ENCODE measurements around the gene ALKAL2.

Gene ALKAL2

DNA sequence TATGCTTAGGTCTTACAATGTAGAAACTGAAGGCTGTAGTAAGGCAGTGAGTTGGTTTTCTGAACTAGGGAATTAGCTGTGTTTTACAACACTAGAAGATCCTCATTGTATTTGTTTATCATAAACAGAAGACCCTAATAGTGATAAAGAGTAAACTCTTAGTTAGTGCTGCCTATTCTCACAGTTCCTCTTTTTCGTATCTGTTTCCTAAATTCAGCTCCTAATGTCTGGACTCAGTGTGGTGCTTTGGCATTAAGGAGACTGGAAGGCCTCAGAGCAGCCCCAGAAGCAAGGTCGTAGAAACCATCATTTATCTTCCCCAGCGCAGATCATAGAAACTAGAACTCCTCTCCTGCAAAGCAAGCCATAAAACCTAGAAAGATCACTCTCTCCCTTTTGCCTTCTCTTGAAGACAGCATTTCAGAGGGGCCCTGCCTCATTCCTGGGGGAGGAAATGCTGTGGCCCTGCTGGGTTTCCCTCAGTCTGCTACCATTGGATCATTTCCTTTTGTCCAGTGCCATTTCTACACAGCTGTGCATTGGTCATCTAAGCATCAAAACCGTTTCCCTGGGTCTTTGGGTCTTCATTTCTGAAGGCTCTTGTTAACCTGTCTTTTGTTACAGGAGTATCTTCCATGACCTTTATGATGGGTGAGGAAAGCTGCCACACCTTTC lies 18.4 kb downstream of the ALKAL2 start:
- no peak for DNase-seq

- DNase-seq: no peak
Measured at GRCh38 chr2:268323-268722, 19.6 kb downstream of the ALKAL2 start.

- peak; percentile 81 for DNase-seq
Measured at GRCh38 chr2:264493-265468, 23.1 kb downstream of the ALKAL2 start, which contains the start of gene ACP1. Gene ACP1, plus strand, starts transcription at chr2:264947. Its CDS starts 18 bp downstream, at chr2:264965.

DNA sequence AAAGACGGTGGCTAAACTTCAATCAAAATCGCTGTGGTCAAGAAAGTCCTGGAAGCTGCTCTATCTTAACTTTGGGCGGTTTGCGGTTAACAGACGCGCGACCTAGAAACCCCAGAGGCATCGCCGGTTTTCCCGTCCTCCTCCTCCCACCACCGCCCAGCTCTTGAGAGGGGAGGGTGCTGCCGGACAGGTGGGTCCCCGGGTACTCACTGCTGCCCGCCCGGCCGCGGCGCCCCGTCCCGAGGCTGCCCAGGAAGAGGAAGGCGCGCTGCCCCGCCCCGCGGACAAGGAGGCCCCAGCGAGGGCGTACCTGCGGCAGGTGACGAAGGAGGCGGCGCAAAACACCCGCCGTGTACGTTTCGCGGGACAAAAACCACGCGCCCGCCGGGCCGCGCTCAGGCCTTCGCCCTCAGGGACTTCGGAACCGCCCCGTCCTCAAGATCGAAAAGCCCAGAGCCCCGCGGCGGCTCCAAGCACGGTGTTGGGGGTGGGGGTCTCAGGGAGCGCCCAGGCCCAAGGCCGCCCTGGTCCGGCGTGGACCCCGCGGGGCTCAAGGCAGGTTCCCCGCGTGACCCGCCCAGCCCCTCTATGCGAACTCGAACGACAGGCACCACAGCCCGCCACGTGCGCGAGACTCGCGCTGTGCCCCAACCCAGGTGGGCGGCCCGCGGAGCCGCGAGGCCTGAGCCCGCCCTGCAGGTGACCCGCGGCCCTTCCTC lies 24.0 kb downstream of the ALKAL2 start, which contains the start of gene SH3YL1:
SH3YL1 (minus strand) TSS at position 259 of the 719 bp plus-strand sequence; CDS start at position 211, 48 bp downstream.
- no peak for DNase-seq

DNA sequence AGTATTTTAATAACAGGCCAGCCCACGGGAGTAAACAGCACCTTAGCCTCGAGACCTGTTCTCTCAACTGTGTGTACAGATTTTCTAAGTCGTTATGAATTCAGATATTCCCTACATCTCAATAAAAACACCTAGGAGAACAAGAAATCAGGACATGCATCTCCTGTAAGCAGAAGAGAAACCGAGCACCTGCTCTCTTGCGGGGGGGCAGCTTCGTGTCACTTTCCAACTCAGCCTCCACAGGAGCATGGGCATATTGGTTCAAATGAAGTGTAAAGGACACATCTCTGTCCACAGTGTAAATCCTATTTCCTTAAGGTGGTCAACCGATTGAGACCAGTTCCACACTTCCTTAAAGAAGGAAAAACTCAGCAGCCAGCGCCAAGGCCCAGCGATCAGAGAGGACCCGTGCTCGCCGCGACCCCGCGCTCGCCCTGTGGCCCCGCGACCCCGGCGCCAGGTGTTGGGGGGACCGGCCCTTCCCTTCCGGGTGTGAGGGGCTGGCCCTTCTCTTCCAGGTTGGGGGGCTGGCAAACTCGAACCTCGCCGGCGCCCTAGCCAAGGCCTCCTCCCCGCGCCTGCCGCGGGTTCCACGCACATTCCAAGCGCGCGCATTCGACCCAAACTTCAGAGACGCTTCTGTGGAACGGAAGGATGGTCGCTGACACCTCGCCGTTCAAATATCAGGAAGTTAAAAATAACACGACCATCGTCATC lies 24.7 kb downstream of the ALKAL2 start:
- DNase-seq: no peak

DNA sequence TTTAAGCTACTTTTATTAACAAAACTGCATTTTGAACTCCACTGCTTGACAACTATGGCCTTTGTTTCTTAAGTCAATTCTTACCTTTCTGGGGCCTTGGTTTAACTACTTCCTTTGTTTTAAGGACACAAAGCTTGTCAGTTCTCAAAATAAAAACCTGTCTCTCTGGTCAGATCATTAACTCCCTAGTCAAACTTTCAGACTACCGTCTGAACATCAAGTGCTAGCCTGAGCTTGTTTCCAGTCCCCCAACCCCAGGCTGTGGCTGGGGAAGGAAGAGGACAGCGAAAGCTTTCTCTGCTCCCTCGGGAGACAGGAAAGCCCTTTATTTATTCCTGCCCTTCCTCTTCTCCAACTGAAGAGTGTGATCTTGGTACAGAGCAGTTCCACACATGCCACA lies 25.8 kb downstream of the ALKAL2 start:
- no peak for DNase-seq

GRCh38 chr2:260507-261161 lies 27.3 kb downstream of the ALKAL2 start:
- no peak for DNase-seq

DNA sequence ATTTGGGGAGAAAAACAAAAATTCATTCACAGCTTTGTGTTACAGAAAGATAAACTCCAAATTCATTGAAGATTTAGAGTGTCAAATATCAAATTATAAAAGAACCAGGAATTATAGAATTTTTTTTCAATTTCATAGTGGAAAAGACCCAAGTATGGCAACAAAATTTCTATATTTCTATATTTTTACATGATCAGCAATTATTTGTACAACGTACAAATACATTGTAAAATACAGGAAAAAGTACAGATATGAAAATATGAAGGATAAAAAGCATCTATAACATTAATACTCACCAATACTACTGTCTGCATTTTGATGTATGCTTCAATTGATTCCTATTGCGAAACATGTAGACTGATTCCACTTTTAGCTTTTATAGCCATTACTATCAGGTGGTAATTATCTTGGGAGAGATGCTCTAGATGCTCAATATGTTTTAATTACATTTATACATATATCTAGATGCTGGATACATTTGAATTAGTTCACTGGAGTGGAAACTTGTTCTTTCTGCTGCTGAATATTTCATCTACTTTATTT lies 28.0 kb downstream of the ALKAL2 start:
- no peak for DNase-seq

DNA sequence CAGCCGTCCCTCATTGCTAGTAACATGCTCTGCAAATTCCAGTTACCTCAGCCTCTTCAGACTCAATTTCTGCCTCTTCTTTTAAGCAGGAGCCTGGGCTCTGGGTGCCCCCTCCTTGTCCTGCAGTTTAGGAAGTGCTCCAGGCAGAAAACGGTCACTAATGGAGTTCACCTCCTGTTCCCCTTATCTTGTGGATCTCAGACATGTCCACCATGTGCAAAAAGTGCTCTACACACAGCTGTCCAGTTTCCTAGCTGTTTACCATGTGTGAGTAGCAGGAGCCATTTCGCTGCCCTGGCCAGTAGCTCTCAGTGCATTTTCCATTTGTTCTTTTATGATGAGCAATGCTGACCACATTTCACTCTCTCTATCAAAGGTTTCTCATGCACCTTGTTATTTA lies 29.0 kb downstream of the ALKAL2 start:
- no peak for DNase-seq

- no peak for DNase-seq
Measured at GRCh38 chr2:257842-258241, 30.0 kb downstream of the ALKAL2 start.

DNA sequence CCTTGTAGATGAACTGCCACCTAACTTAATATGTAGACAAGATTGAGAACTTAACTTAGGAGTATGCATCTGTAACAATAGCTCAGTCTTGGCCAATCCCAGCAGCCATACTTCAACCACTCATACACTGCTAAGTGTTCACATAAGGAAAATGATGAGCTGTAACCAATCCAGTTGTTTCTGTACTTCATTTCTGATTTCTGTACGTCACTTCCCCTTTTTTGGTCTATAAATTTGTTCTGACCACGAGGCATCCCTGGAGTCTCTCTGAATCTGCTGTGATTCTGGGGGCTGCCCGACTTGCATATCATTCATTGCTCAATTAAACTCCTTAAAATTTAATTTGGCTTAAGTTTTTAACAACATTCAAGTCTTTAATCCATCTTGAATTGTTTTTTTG lies 30.5 kb downstream of the ALKAL2 start:
- DNase-seq: no peak

GRCh38 chr2:256094-256493 lies 31.8 kb downstream of the ALKAL2 start:
- DNase-seq: no peak

- DNase-seq: no peak
Measured at GRCh38 chr2:255195-255594, 32.7 kb downstream of the ALKAL2 start.

DNA sequence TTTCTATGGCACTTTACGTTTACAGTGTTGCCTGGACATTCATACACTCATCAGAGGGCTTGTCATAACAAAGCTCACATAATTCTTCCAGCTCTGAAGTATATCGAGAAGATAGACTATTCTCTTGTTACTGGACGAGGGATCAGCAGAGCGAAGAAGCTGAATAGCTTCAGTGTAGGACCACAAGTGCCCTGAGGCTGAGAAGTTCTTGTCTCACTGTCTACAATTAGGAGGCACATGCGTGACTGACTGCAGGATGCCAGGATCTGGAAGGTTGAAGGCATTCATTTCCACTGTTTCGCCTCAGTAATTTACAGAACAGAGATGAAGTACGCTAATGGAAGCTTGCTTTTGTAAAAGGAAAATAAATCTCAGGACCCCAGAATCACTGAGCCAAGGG lies 33.6 kb downstream of the ALKAL2 start:
- DNase-seq: no peak

DNA sequence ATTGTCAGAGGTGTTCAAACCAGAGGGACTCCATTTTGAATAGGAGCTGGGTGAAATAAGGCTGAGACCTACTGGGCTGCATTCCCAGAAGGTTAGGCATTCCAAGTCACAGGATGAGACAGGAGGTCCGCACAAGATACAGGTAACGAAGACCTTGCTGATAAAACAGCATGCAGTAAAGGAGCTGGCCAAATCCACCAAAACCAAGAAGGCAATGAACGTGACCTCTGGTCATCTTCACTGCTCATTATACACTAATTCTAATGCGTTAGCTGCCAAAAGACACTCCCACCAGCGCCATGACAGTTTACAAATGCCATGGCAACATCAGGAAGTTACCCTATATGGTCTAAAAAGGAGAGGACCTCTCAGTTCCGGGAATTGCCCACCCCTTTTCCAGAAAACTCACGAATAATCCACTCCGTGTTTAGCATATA lies 34.7 kb downstream of the ALKAL2 start:
- no peak for DNase-seq

DNA sequence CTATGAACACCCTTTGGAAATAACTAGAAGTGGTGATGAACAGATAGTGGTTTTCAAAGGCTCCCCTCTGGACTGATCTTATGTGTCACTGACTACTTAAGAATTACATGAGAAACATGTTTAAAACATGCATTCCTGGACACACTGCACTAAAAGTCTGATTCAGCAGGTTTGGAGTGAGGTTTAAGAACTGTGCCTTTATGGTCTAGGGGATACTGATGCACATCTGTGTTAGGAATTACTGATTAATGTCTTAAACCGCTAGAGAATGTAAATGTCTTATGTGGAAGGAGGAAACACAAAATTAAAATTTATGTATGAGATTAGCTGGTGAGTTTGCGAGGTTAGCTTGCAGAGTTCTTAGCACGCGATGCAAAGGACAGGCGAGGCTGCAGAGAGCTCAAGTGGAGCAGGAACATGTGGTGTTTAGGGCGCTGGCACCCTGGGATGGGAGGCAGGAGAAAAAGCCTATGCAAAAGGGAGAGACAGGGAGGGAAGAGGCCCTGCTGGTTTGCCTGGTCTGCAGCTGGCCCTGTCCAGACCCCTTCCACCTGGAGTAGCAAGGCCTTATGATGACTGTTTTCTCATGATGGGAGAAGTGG lies 35.8 kb downstream of the ALKAL2 start:
- no peak for DNase-seq

DNA sequence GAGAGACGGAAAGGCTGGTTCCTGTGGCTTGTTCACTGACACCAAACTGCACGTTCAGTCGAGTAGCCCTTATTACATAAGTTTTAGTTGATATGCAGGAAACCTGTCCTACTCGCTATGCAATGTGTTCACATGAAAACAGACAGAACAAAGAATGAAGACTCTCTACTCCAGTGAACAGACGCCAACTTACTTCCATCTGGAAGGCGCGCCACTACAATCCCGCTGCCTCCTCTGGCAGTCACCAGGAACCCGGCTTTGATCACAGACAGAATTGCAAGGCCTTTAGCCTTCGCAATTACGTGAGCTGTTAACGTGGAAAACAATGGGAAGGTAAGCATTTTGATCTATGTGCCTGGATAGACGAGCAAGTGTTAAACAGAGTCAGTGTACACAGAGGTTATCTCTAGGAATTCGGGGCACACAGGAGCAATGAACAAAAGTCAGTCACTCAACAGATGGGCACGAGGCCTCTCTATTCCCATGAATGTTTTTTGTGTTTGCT lies 38.3 kb downstream of the ALKAL2 start:
- no peak for DNase-seq

DNA sequence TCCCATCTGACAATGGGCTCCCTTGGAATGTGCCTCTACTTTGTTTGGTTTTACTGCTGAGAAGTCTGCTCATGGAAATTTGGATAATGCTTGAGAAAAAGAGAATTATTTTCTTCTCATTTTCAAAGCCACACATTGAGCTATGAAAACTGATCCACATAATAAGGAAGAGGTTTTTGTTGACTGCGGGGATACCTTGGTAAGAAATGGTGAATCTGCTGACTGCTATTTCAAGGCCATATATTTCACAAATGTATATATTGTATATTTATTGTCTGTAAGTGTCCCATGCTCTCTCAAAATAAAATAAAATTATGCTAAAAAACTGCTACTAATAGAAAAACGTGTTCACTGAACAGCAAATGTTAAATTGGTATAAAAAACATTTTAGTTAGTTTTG lies 39.2 kb downstream of the ALKAL2 start:
- no peak for DNase-seq

DNA sequence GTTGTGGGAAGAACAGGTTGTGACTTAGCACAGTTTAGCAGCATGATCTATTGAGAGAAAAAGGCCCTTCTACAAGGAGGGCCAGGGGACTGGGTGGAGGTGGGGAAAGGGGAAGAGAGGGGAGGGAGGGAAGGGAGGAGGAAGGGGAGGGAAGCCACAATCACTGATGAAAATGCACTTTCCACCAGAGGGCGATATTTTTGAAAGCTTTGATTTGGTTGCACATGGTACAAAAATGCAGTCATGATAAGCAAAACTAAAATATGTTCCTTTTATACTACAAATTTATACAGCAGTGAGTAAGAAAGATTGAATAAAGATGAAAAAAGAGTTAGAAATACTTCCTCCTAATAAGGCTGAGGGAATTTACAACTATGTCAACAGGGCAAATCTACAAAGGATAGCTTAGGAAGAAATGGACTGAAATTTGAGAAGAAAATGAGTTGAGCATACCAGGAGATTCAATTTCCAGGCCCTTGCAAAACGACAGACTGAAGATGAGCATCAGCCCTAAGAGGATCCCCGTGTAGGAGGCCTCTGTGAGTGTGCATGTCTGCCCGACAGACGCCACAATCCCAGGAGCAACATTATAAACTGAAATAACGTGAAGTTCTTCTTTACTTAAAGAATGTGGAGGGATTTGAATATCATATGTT lies 41.3 kb downstream of the ALKAL2 start:
- no peak for DNase-seq

DNA sequence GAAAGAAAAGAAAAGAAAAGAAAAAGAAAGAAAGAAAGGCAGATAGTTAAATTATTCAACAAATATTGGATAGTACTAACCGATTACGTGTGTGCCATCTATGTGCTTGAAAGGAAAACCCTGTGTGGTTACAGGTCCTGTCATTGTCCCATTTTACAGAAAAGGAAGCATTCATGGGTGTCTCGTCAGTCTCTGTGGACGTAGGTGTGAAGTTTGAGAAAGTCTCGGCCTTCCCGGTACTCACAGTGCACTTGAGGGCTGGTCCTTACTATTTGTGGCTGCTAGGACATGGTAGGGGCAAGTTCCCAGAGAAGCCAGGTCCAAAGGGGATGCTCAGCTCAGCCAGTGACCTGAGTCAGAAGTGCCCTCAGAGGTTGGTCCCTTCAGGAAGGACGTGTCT lies 43.3 kb downstream of the ALKAL2 start:
- no peak for DNase-seq

Measured in GOT3 (cell line).